ENCODE measurements around the gene DCP1B. TPM values are rescaled to one million over a fixed set of nuclear protein-coding genes. Genes with fewer than 3 reads are reported as not detected.
A peak's percentile ranks its signal among the peaks of the same experiment; 100 is the strongest.

Gene DCP1B
- total and polyA plus RNA-seq, 4 donors = 3.5 to 5.5 (median 4.6) TPM

DNA sequence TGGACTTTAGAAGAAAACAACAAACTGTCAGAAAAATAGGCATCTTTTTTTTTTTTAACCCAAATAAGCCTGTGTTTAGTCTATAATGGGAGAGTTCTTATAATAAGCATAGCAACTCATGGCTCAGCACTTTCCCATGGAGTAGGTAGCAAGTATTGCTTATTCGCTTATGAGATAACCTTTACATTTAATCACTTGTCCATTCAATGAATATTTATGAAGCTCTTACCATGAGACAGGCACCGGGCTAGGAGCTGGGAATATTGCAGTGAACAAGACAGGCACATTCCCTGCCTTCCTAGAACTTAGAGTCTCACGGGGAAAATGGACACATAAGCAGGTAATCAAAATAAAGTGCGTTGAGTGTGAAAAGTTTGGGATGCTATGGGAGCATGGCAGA is 10.0 kb upstream of the DCP1B start:
- TF ChIP-seq SP1 (IDR thresholded peaks at IDR 0.05) (no peak), FOXA1 (IDR thresholded peaks at IDR 0.05) (no peak), ATF3 (IDR thresholded peaks at IDR 0.05) (no peak), RXRA (IDR thresholded peaks at IDR 0.05) (no peak), HNF4A (conservative IDR thresholded peaks at IDR 0.05) (no peak), GABPA (IDR thresholded peaks at IDR 0.05 in 1 of 2, conservative IDR thresholded peaks at IDR 0.05 in 1 of 2) (no peak), HNF4G (IDR thresholded peaks at IDR 0.05) (no peak)
- Histone ChIP-seq H3K36me3 (ENCODE audit: control insufficient read depth in 4 of 4, insufficient read depth in 3 of 4, low read depth in 1 of 4, low read length in 3 of 4) (no peaks in the 10 kb centered on the region), H3K27me3 (ENCODE audit: control insufficient read depth in 4 of 4, insufficient read depth in 4 of 4, low read length in 3 of 4) (no peaks in the 10 kb centered on the region), H3K27ac (ENCODE audit: low read depth in 1 of 2, low read length in 2 of 2) (no peak overlapping the region), H3K4me3 (ENCODE audit: low read depth in 1 of 3, low read length in 3 of 3) (no peak overlapping the region), H3K4me1 (ENCODE audit: control insufficient read depth in 4 of 4, insufficient read depth in 4 of 4, low read length in 3 of 4) (peaks cover 5 to 32% (median 23%) of the 10 kb centered on the region in 4 donors), H3K9ac (ENCODE audit: low read depth in 1 of 2, low read length in 2 of 2) (no peak overlapping the region), H3K9me3 (ENCODE audit: control insufficient read depth in 4 of 4, low read length in 3 of 4) (no peaks in the 10 kb centered on the region)
- 84% methylated on average over 4 of the region's 4 CpGs for WGBS
- no peak for DNase-seq (ENCODE audit: low spot score)

- no peak for DNase-seq (ENCODE audit: low spot score)
- H3K9ac ChIP-seq (ENCODE audit: low read depth in 1 of 2, low read length in 2 of 2) = no peak overlapping the region
- 39% methylated on average over 4 of the region's 4 CpGs for WGBS
- TF ChIP-seq ZBTB33 (IDR thresholded peaks at IDR 0.05) (no peak), NR2F2 (IDR thresholded peaks at IDR 0.05) (peak; percentile 68), FOXA2 (IDR thresholded peaks at IDR 0.05) (no peak), SP1 (IDR thresholded peaks at IDR 0.05) (peak; percentile 27), HNF4A (conservative IDR thresholded peaks at IDR 0.05) (no peak), RAD21 (IDR thresholded peaks at IDR 0.05) (peak; percentile 32 to 49), RXRA (IDR thresholded peaks at IDR 0.05) (peak; percentile 21 to 25), JUND (IDR thresholded peaks at IDR 0.05) (no peak), TAF1 (conservative IDR thresholded peaks at IDR 0.05) (no peak)
- TF ChIP-seq, protein P1, sequence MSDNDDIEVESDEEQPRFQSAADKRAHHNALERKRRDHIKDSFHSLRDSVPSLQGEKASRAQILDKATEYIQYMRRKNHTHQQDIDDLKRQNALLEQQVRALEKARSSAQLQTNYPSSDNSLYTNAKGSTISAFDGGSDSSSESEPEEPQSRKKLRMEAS (IDR thresholded peaks at IDR 0.05) = no peak
- TF ChIP-seq, protein P2, sequence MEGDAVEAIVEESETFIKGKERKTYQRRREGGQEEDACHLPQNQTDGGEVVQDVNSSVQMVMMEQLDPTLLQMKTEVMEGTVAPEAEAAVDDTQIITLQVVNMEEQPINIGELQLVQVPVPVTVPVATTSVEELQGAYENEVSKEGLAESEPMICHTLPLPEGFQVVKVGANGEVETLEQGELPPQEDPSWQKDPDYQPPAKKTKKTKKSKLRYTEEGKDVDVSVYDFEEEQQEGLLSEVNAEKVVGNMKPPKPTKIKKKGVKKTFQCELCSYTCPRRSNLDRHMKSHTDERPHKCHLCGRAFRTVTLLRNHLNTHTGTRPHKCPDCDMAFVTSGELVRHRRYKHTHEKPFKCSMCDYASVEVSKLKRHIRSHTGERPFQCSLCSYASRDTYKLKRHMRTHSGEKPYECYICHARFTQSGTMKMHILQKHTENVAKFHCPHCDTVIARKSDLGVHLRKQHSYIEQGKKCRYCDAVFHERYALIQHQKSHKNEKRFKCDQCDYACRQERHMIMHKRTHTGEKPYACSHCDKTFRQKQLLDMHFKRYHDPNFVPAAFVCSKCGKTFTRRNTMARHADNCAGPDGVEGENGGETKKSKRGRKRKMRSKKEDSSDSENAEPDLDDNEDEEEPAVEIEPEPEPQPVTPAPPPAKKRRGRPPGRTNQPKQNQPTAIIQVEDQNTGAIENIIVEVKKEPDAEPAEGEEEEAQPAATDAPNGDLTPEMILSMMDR (IDR thresholded peaks at IDR 0.05; ENCODE audit: low read depth, low read length, missing input control) = peak; percentile 18
- H3K27ac ChIP-seq (ENCODE audit: low read depth in 1 of 2, low read length in 2 of 2) = no peak overlapping the region
- H3K4me1 ChIP-seq (ENCODE audit: control insufficient read depth in 4 of 4, insufficient read depth in 4 of 4, low read length in 3 of 4) = peaks cover 5 to 38% (median 28%) of the 10 kb centered on the region in 4 donors
- H3K9me3 ChIP-seq (ENCODE audit: control insufficient read depth in 4 of 4, low read length in 3 of 4) = no peaks in the 10 kb centered on the region
- H3K4me3 ChIP-seq (ENCODE audit: low read depth in 1 of 3, low read length in 3 of 3) = no peak overlapping the region
- no peaks in the 10 kb centered on the region for H3K36me3 ChIP-seq (ENCODE audit: control insufficient read depth in 4 of 4, insufficient read depth in 3 of 4, low read depth in 1 of 4, low read length in 3 of 4)
- H3K27me3 ChIP-seq (ENCODE audit: control insufficient read depth in 4 of 4, insufficient read depth in 4 of 4, low read length in 3 of 4) = no peaks in the 10 kb centered on the region
Observed at GRCh38 chr12:2013527-2014223, 9.4 kb upstream of the DCP1B start.
